NCI-H1105 (cell line): ENCODE data around the gene CACFD1.
A peak's percentile ranks its signal among the peaks of the same experiment; 100 is the strongest.
"Not testable (repeated sequence)": the region's sequence is repeated elsewhere in the genome, so short reads cannot be mapped to it uniquely, and the experiment has no call there.

Source experiments
- DNase-seq: peaks from one replicate; lab custom pipeline; 2025; lab: John Stamatoyannopoulos, UW

CACFD1 gene

DNA sequence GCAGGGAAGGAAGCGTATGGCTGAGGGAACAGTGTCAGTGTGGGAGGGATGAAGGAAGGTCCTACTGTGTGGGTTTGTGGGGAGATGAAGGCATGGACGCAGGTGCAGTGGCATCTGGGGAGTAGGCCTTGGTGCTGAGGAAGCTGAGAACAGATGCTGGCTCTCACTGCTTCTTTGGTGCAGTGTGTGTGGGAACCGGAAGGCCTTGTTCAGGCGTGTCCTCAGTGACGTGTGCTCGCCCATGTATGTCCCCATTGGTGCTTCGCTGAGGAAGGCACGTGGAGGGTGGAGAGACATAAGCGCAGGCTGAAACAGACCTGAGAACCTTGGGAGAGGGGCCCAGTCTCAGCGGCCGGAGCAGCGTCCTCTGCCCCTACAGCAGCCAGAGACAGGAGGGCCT is 18.9 kb upstream of the CACFD1 start:
- no peak for DNase-seq

GRCh38 chr9:133441571-133441970 is 18.2 kb upstream of the CACFD1 start:
- DNase-seq: no peak

GRCh38 chr9:133443248-133443647 is 16.5 kb upstream of the CACFD1 start:
- DNase-seq: no peak

GRCh38 chr9:133443982-133444381 is 15.8 kb upstream of the CACFD1 start:
- no peak for DNase-seq

- no peak for DNase-seq
Measured at GRCh38 chr9:133445293-133445969, 14.3 kb upstream of the CACFD1 start.

DNA sequence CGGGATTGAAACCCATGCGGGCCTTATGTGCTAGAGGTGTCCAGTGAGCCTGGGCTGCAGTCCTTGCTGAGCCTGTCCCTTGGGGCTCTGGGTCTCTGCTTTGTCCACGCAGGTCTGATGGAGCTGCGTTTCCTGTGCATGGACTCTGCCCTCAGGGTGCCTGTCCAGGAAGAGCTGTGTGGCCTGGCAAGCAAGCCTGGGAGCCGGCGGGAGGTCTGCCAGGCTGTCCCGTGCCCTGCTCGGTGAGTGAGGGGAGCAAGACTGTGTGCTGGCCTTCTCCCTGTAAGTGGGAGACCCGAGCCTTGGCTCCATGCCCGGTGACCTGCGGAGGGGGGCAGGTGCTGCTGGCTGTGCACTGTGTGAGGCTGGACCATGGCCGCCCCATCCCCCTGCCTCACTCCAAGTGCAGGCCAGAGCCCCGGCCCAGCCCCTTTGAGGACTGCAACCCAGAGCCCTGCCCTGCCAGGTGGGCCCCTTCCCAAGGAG is 11.2 kb upstream of the CACFD1 start:
- DNase-seq: no peak

DNA sequence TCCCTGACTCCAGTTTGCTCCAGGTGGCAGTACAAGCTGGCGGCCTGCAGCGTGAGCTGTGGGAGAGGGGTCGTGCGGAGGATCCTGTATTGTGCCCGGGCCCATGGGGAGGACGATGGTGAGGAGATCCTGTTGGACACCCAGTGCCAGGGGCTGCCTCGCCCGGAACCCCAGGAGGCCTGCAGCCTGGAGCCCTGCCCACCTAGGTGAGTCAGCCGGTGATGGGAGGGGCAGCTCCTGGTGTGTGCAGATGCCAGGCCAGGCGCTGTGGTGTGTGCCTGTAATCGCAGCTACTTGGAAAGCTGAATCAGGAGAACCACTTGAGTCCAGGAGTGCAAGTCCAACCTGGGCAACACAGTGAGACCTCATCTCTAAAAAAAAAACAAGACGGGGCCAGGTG is 10.0 kb upstream of the CACFD1 start:
- DNase-seq: no peak

DNA sequence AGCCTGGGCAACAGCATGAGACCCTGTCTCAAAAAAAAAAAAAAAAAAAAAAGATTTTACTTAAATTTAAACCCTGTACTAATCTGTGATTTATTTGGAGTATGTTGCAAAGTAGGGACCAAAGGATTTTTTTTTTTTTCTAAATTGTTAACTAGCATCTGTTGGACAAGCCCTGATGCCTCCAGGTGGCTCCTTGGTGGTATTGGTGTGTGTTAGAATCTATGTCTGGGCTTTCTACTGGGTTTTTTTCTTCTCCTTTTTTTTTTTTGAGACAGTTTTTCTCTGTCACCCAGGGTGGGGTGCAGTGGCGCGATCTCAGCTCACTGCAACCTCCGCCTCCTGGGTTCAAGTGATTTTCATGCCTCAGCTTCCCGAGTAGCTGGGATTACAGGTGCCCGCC is 7.9 kb upstream of the CACFD1 start:
- DNase-seq: not testable (repeated sequence)

- no peak for DNase-seq
Measured at GRCh38 chr9:133452562-133452961, 7.2 kb upstream of the CACFD1 start.

- DNase-seq: no peak
Measured at GRCh38 chr9:133453651-133454050, 6.1 kb upstream of the CACFD1 start.

DNA sequence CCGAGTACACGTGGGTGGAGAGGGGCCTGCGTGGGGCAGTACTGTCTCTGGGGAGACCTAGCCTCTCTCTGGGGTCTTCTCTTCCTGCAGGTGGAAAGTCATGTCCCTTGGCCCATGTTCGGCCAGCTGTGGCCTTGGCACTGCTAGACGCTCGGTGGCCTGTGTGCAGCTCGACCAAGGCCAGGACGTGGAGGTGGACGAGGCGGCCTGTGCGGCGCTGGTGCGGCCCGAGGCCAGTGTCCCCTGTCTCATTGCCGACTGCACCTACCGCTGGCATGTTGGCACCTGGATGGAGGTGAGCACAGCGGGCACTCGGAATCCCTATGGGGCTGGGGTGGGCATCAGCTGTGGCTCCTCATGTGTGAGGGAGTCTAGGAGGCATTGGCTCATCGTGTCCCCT is 5.5 kb upstream of the CACFD1 start:
- no peak for DNase-seq

DNA sequence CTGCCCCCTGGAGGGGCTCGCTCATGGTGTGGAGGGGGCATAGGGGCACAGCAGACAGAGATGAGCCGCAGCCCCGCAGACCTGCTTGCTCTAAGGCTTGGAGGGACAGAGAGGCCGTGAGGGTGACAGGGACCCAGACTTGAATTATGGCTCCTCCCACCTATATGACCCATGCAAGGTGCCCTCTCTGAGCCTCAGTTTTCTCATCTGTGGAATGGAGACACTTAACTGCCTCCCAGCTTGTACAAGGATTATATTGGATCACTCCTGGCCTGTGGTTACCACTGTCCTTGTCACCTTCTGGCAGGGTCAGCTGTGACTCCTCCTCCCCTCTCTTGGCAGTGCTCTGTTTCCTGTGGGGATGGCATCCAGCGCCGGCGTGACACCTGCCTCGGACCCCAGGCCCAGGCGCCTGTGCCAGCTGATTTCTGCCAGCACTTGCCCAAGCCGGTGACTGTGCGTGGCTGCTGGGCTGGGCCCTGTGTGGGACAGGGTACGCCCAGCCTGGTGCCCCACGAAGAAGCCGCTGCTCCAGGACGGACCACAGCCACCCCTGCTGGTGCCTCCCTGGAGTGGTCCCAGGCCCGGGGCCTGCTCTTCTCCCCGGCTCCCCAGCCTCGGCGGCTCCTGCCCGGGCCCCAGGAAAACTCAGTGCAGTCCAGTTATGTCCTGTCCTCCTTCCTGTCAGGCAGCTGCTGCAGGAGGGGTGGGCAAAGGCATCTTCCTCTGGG is 4.7 kb upstream of the CACFD1 start:
- DNase-seq: no peak

GRCh38 chr9:133455936-133456335 is 3.8 kb upstream of the CACFD1 start:
- DNase-seq: no peak

GRCh38 chr9:133456409-133456808 is 3.4 kb upstream of the CACFD1 start:
- no peak for DNase-seq

- no peak for DNase-seq
Measured at GRCh38 chr9:133457233-133457632, 2.5 kb upstream of the CACFD1 start.

GRCh38 chr9:133457748-133458147 is 2.0 kb upstream of the CACFD1 start:
- DNase-seq: no peak

GRCh38 chr9:133458643-133459312 is 1.0 kb upstream of the CACFD1 start:
- no peak for DNase-seq

GRCh38 chr9:133460405-133461175 is 812 bp downstream of the CACFD1 start:
- DNase-seq: peak; percentile 80

GRCh38 chr9:133461975-133462374 is 2.2 kb downstream of the CACFD1 start:
- DNase-seq: no peak

DNA sequence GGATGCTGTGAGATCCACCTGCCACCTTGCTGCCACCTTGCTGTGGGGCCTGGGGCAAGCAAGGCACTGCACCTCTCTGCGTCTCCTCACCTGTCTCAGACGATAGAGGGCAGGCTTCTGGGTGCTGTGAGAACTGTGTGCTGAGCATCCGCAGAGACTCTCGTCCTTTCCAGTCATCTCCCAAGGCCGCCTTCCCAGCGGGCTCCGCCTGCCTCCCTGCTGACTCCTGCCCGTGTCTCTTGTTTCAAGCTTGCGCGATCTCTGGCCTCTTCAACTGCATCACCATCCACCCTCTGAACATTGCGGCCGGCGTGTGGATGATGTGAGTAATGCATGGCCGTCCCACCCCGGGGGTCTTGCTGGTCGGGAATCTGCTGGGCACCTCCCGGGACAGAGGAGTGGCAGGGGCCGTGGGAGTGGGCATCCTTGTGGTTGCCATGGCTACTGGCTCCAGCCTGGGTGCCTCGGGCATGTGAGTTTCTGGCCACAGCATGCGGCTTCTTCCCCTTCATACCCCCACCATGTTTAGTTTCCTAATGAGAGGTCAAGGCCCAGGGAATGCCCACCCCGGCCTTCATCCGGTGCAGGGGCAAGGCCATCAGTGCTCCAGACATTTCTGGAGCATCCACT is 3.6 kb downstream of the CACFD1 start:
- no peak for DNase-seq

- no peak for DNase-seq
Measured at GRCh38 chr9:133463864-133464615, 4.3 kb downstream of the CACFD1 start.
